Transverse colon (tissue), 4 donors: ENCODE data around the gene UBXN10.

Source experiments
- CTCF ChIP-seq, 5 experiments: fragments of 200-600 bp in 3 of 5; fragments of 450-650 bp in 2 of 5; sonication (generic) in 3 of 5; IDR thresholded peaks; 1 replicate in 2 of 5; 2 replicates in 3 of 5; pipeline ENCODE4 v1.5.1; 2016 to 2017; ENCODE audit warnings: antibody characterized with exemption in 5 of 5, inconsistent platforms in 3 of 5, mild to moderate bottlenecking in 2 of 5, moderate library complexity in 1 of 5
- EP300 ChIP-seq: sonication (generic); formaldehyde crosslinking; IDR thresholded peaks from one replicate; pipeline ENCODE4 v1.6.1; 2017; ENCODE audit warnings: antibody characterized with exemption, low read depth
- POLR2A ChIP-seq: fragments of 450-650 bp; IDR thresholded peaks from one replicate; pipeline ENCODE4 v1.6.1; 2016; ENCODE audit warnings: antibody characterized with exemption, mild to moderate bottlenecking, moderate library complexity
- POLR2AphosphoS5 ChIP-seq, 3 donors: sonication (generic); formaldehyde crosslinking; IDR thresholded peaks; one replicate each; pipeline ENCODE4 v1.6.1; 2016; ENCODE audit warnings: antibody characterized with exemption in 3 of 3

DNA sequence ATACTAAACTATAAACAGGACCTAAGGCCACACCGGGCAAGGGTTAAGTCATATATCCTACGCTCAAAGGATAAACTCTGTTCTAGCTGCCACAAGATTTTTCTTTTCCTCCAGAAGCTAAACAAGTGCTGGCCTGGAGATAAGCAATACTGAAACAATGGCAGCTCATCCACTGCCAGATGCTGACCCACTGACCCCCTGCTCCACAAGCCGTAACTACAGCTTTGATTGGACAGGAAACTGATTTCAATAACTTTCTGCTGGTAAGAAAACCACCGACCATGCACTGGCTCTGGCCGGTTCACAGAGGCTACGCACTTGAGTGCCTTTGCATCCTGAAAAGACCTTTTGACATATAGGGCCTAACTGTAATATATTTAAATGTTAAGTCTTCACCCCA lies 51.8 kb downstream of the UBXN10 start:
- TF ChIP-seq POLR2A (no peak), POLR2AphosphoS5 (IDR thresholded peaks at IDR 0.05) (no peak), CTCF (IDR thresholded peaks at IDR 0.05) (no peak), EP300 (no peak)
